Activated naive CD4-positive, alpha-beta T cell treated with Interleukin-2 at 50 U/mL for 16 hours (primary cell): ENCODE data around the gene TEKTIP1.

Experiments used
- DNase-seq: peaks from one replicate; pipeline ENCODE4 v3.0.0-alpha.2; 2020

TEKTIP1 gene

DNA sequence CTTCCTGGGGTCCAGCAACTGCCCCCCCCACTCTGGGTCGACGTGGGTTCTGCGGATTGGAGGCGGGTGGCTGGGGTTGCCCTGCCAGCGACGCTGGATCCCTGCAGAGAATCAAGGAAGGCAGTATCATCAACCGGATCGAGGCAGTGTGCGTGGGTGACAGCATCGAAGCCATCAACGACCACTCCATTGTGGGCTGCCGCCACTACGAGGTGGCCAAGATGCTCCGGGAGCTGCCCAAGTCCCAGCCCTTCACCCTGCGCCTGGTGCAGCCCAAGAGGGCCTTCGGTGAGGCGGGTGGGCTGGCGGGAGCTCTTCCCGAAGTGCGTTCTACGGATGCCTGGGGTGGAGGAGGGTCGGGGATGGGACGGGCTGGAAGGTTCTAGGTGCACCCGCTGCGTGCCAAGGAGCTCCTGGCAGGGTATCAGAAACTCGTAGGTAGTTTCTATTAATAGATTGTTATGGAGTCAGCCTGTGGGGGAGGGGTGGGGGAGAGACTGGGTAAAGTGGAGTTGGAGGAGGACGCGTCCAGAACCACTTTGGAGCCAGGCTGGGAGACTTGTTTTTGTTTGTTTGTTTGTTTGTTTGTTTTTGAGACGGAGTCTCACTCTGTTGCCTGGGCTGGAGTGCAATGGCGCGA, 47.9 kb downstream of the TEKTIP1 start:
- DNase-seq = no peak

DNA sequence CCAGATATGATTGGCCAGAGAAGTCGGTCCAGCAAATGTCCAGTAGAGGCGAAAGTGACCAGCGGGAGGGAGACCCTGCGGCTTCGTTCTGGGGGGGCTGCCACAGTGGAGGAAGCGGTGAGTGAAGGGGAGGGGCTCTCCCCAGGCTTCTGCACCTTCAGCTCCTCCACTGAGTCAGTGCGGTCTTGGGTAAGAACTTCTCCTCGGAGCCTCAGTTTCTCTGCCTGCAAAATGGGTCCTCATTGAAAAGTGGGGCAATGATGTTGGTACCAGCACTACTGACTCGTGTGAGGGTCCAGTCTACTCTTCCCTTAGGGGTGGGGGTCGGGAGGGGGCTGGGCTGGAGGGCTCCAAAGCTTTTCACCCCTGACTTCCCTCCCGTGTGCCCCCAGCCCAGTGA, 50.5 kb downstream of the TEKTIP1 start:
- no peak for DNase-seq

- no peak for DNase-seq
Observed at GRCh38 chr19:3589949-3590348, 51.0 kb downstream of the TEKTIP1 start.

DNA sequence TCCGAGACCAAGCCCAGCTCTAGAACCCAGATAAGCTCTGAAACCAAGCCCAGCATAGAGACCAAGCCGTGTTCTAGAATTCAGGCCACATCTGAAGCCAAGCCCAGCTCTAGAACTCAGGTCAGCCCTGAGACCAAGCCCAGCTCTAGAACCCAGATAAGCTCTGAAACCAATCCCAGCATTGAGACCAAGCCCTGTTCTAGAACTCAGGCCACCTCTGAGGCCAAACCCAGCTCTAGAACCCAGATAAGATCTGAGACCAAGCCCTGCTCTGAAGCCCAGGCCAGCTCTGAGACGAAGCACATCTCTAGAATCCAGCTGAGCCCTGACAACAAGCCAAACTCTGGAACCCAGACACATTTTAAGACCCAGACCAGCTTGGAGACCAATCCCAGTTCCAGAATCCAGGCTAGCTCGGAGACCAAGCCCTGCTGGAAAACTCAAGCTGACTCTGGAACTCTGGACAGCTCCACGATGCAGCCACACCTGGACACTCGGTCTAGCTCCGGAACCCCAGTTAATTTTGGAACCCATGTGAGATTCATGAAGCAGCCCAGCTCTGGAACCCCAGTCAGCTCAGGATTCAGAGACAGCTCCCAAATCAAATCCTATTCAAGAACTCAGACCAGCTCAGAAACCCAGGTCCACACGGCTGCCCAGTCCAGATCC, 52.2 kb downstream of the TEKTIP1 start:
- DNase-seq = no peak

GRCh38 chr19:3591876-3592613, 53.1 kb downstream of the TEKTIP1 start:
- DNase-seq = no peak

DNA sequence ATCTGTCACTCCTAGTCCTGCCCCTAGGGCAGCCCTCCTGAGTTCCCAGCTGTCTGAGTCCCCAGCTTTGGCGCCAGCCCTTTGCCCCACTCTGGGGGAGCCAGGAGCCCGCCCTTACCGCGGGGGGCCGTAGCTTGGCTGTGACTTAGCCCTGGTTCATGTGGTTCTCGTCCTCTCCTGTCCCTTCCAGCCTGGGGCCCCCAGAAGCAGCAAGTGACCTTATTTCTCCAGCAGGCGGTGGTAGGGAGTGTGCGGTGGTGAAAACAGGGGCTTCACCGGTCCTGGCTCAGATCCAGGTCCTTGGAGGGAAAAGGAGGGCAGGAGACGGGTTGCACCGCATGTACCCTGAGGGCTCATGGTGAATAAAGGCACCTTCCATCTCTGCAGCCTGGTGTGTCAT, 54.2 kb downstream of the TEKTIP1 start:
- no peak for DNase-seq
